K562 (cell line): Measurements from ENCODE around the gene DIP2A. TPM values are rescaled to one million over a fixed set of nuclear protein-coding genes. Genes with fewer than 3 reads are reported as not detected.

Source experiments
- ATAC-seq: fragments of 200-7000 bp; cut with Tn5 transposase; 3 replicates; pipeline ENCODE4 v1.9.1; 2020; ENCODE audit warnings: moderate library complexity
- BruUV-seq: library from RNA; stranded (reverse); fragments of 400-500 nt; replicated peaks from 2 replicates; lab custom pipeline; 2021; lab: Mats Ljungman, UMichigan
- CTCF ChIA-PET: fragments of 300-600 bp; formaldehyde crosslinking; extraction: SDS; loops from one replicate; lab custom pipeline; 2021; ENCODE audit warnings: low intra/inter-chr PET ratio; lab: Yijun Ruan, JAX
- POLR2A ChIA-PET: fragments of 300-600, 350-650 bp; sonication (Branson Sonifier 250); formaldehyde crosslinking; extraction: SDS; loops from one replicate; lab custom pipeline; 2021; ENCODE audit warnings: antibody characterized with exemption, inconsistent platforms; lab: Yijun Ruan, JAX
- DNase-seq, 4 experiments: peaks; one replicate each; pipeline versions ENCODE4 v3.0.0 to v3.0.0-alpha.2; 2011 to 2018; ENCODE audit warnings: low spot score in 3 of 4, mixed read lengths in 3 of 4; ENCODE audit errors: extremely low read depth in 1 of 4
- FAIRE-seq: peaks from 2 replicates; lab custom pipeline; 2011; peaks lifted over from hg19 to GRCh38; lab: Jason Lieb, UNC
- H2AFZ ChIP-seq: 2 replicates; pipeline ENCODE4 v1.6.0; 2011; ENCODE audit warnings: low read depth, low read length, control low read depth, inconsistent platforms
- H3K27ac ChIP-seq: fragments of 200-600 bp; 3 replicates; pipeline ENCODE4 v1.8.0; 2011; ENCODE audit warnings: low read depth, mild to moderate bottlenecking, control low read depth, inconsistent platforms, low read length, moderate library complexity, mixed read lengths; ENCODE audit errors: extremely low read depth
- H3K27me3 ChIP-seq, 2 experiments: fragments of 300-600 bp in 1 of 2; 2 replicates in 1 of 2; 3 replicates in 1 of 2; pipeline versions ENCODE4 v1.6.0 to v1.8.0; 2011; ENCODE audit warnings: inconsistent platforms in 2 of 2, low read length in 2 of 2, mild to moderate bottlenecking in 1 of 2, mixed read lengths in 1 of 2, moderate library complexity in 1 of 2; ENCODE audit not compliant: control insufficient read depth in 2 of 2, insufficient read depth in 2 of 2
- H3K36me3 ChIP-seq: fragments of 300-600 bp; 3 replicates; pipeline ENCODE4 v1.8.0; 2011; ENCODE audit warnings: mild to moderate bottlenecking, low read length, inconsistent platforms; ENCODE audit not compliant: control insufficient read depth, insufficient read depth
- H3K4me1 ChIP-seq, 2 experiments: fragments of 200-600 bp in 1 of 2; replicated peaks in 1 of 2; 2 replicates in 1 of 2; 3 replicates in 1 of 2; pipeline versions ENCODE4 v1.5.1 to v1.8.0; 2011; ENCODE audit warnings: inconsistent platforms in 2 of 2, low read length in 2 of 2, mild to moderate bottlenecking in 1 of 2, mixed read lengths in 1 of 2, moderate library complexity in 1 of 2; ENCODE audit not compliant: control insufficient read depth in 2 of 2, insufficient read depth in 2 of 2
- H3K4me2 ChIP-seq: 2 replicates; pipeline ENCODE4 v1.6.1; 2011; ENCODE audit warnings: low read length, control low read depth, inconsistent platforms, mixed read lengths; ENCODE audit not compliant: insufficient read depth
- H3K4me3 ChIP-seq: fragments of 200-600 bp; sonication (generic), shearing (Covaris generic); 2 replicates; pipeline ENCODE4 v1.5.1; 2016; ENCODE audit warnings: control low read depth, inconsistent platforms
- H3K79me2 ChIP-seq: fragments of 200-600 bp; 3 replicates; pipeline ENCODE4 v1.8.0; 2011; ENCODE audit warnings: low read length, inconsistent platforms; ENCODE audit not compliant: control insufficient read depth, insufficient read depth
- H3K9ac ChIP-seq, 2 experiments: 2 replicates each; pipeline versions ENCODE4 v1.6.0 to v1.6.1; 2011; ENCODE audit warnings: low read depth in 2 of 2, low read length in 2 of 2, control low read depth in 1 of 2, inconsistent platforms in 1 of 2, mild to moderate bottlenecking in 1 of 2, mixed read lengths in 1 of 2; ENCODE audit not compliant: insufficient read depth in 1 of 2
- H3K9me1 ChIP-seq: one replicate; pipeline ENCODE4 v1.6.0; 2011; ENCODE audit warnings: inconsistent platforms, mild to moderate bottlenecking, low read length, moderate library complexity; ENCODE audit not compliant: control insufficient read depth, insufficient read depth
- H3K9me3 ChIP-seq: replicated peaks from 2 replicates; pipeline ENCODE4 v1.5.1; 2011; ENCODE audit warnings: low read depth, low read length, inconsistent platforms; ENCODE audit not compliant: control insufficient read depth, insufficient read depth
- H4K20me1 ChIP-seq: replicated peaks from 2 replicates; pipeline ENCODE4 v1.6.1; 2011; ENCODE audit warnings: low read length, inconsistent platforms, mixed read lengths; ENCODE audit not compliant: control insufficient read depth, insufficient read depth
- ATF2 ChIP-seq: sonication (generic); formaldehyde crosslinking; IDR thresholded peaks from 2 replicates; pipeline ENCODE4 v1.8.1; 2022; ENCODE audit warnings: missing genetic modification reagents
- CHD1 ChIP-seq: fragments of 200-600 bp; sonication (generic); IDR thresholded peaks from one replicate; pipeline ENCODE4 v1.6.1; 2012; ENCODE audit warnings: mild to moderate bottlenecking, moderate library complexity, low read length, inconsistent platforms
- FUS ChIP-seq: fragments of 200-400 bp; formaldehyde crosslinking; optimal IDR thresholded peaks from 2 replicates; pipeline ENCODE3; 2017; ENCODE audit warnings: low read depth, low read length
- IRF2 ChIP-seq: sonication (generic); formaldehyde crosslinking; IDR thresholded peaks from 2 replicates; pipeline ENCODE4 v1.8.1; 2022; ENCODE audit warnings: mild to moderate bottlenecking, missing genetic modification reagents
- POLR2G ChIP-seq: fragments of 200-400 bp; formaldehyde crosslinking; IDR thresholded peaks from 2 replicates; pipeline ENCODE4 v1.6.1; 2017; ENCODE audit warnings: low read depth, mild to moderate bottlenecking, antibody characterized with exemption, low read length, moderate library complexity
- WGBS: fragments of 100-300 bp; shearing (Covaris generic); methylation state at CpG from one replicate; pipeline ENCODE4 v1.1.6; 2016; ENCODE audit warnings: low coverage, mixed read lengths; ENCODE audit not compliant: insufficient coverage; ENCODE audit errors: missing lambda C conversion rate; 5-methylcytosine and 5-hydroxymethylcytosine counted together
- in situ Hi-C: fragments of 300-500 bp; cut with MboI; formaldehyde crosslinking; loops from 4 replicates; pipeline ENCODE4 v1.15.0; 2018; ENCODE audit warnings: inconsistent platforms, mixed read lengths
- intact Hi-C: fragments of 100-400 bp; cut with micrococcal nuclease; formaldehyde crosslinking; loops from 2 replicates; pipeline ENCODE4 v1.14.2; 2022
- polyA plus RNA-seq, 8 experiments: library from polyadenylated mRNA; depleted of rRNA in 4 of 8; stranded (reverse) in 5 of 8; unstranded in 3 of 8; fragments of >200 nt; fragmentation: Nextera tagmentation in 2 of 8; fragmentation: Illumina TruSeq in 1 of 8; extraction: Ambion mirVana in 2 of 8; extraction: Trizol in 1 of 8; gene quantifications; 2 replicates each; pipeline versions ENCODE4 v1.2.1 to v1.2.3, GENCODE V29; 2011 to 2014; ENCODE audit warnings: inconsistent platforms in 1 of 8, missing spikeins in 1 of 8
- total RNA-seq, 7 experiments: library from RNA; depleted of rRNA in 6 of 7; stranded (reverse); fragments of >200 nt in 6 of 7; fragmentation: Illumina TruSeq in 2 of 7; extraction: Trizol in 2 of 7; gene quantifications; 2 replicates each; pipeline versions ENCODE4 v1.2.1 to v1.2.3, GENCODE V29; 2011 to 2021; ENCODE audit warnings: low replicate concordance in 1 of 7

The DIP2A gene
- total and polyA plus RNA-seq, 9 of the 15 experiments (the other 6 are each of a cell fraction or from before 2014, with no cell fraction given): 4.3 to 34.5 (median 20.3) TPM

- TF ChIP-seq POLR2G (0 out of 2 replicates have a peak, but pooled peaks have one; percentile 44), FUS (no peak), IRF2 (0 out of 2 replicates have a peak, but pooled peaks have one; percentile 36), CHD1 (no peak), ATF2 (0 out of 2 replicates have a peak, but pooled peaks have one; percentile 25)
- Histone ChIP-seq H2AFZ (no peak overlapping the region), H3K36me3 (peaks cover 80% of the 10 kb centered on the region), H3K9me3 (no peaks in the 10 kb centered on the region), H3K4me2 (no peak overlapping the region), H3K27me3 (no peaks in the 10 kb centered on the region), H3K9me1 (no peaks in the 10 kb centered on the region), H3K4me3 (no peak overlapping the region), H3K27ac (no peak overlapping the region), H4K20me1 (no peaks in the 10 kb centered on the region), H3K79me2 (no peaks in the 10 kb centered on the region), H3K9ac (no peak overlapping the region), H3K4me1 (peaks cover 0 to 6% of the 10 kb centered on the region in 2 experiments; a peak in 1 of 5 replicates)
- BruUV-seq: no TSS peak
- ChIA-PET CTCF (no interaction called here), POLR2A (interaction anchor here (0.6 kb wide), 2 partner anchors 8 to 1300 kb away, joined by 3 read pairs; no protein-coding TSS in a partner anchor)
- ATAC-seq (no peak), FAIRE-seq (no peak), DNase-seq (no peak)
- WGBS: 97% methylated on average over 12 of the region's 13 CpGs
- in situ Hi-C loops (no loop called here), intact Hi-C loops (no loop called here)
These were observed 21.6 kb upstream of the DIP2A start for GRCh38 chr21:46437096-46437498.
